ENCODE measurements around the gene ARSJ.

GRCh38 chr4:113873508-113873907 lies 105.9 kb downstream of the ARSJ start:
- TF ChIP-seq, protein P1, sequence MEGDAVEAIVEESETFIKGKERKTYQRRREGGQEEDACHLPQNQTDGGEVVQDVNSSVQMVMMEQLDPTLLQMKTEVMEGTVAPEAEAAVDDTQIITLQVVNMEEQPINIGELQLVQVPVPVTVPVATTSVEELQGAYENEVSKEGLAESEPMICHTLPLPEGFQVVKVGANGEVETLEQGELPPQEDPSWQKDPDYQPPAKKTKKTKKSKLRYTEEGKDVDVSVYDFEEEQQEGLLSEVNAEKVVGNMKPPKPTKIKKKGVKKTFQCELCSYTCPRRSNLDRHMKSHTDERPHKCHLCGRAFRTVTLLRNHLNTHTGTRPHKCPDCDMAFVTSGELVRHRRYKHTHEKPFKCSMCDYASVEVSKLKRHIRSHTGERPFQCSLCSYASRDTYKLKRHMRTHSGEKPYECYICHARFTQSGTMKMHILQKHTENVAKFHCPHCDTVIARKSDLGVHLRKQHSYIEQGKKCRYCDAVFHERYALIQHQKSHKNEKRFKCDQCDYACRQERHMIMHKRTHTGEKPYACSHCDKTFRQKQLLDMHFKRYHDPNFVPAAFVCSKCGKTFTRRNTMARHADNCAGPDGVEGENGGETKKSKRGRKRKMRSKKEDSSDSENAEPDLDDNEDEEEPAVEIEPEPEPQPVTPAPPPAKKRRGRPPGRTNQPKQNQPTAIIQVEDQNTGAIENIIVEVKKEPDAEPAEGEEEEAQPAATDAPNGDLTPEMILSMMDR (conservative IDR thresholded peaks at IDR 0.05; ENCODE audit: low read depth, low read length) = no peak
- TF ChIP-seq EZH2 (IDR thresholded peaks at IDR 0.05; ENCODE audit: borderline replicate concordance, low read depth, low read length, poor library complexity, severe bottlenecking) = no peak
